AML-193 (cell line): ENCODE results near the gene OR6A2.
"Not testable (repeated sequence)": the region's sequence is repeated elsewhere in the genome, so short reads cannot be mapped to it uniquely, and the experiment has no call there.

Experiments
- DNase-seq, 2 experiments: peaks; one replicate each; lab custom pipeline; 2025; lab: John Stamatoyannopoulos, UW

Gene OR6A2

DNA sequence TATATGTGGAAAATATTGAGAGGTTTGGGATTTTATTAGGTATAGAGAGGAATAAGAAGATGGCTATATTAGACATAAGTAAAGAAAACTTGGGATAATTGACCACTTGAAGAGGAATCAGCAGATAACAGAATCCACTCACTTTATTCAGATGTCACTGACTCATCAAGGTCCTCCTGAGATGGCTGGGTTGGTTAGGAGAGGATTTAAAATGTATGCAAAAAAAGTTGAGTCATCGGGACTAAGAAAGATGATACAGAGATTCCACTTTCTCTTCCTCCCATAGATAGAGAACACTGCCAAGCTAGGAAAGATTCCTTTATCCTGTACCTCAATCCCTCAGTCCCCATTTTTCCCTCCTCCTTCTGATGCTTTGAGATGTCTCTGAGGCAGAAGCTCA lies at the start of gene OR6A2:
TSS of gene OR6A2 (minus strand) at position 288 of the 400 bp plus-strand sequence. CDS start 3,981 bp downstream, outside the sequence.
- DNase-seq = no peak

DNA sequence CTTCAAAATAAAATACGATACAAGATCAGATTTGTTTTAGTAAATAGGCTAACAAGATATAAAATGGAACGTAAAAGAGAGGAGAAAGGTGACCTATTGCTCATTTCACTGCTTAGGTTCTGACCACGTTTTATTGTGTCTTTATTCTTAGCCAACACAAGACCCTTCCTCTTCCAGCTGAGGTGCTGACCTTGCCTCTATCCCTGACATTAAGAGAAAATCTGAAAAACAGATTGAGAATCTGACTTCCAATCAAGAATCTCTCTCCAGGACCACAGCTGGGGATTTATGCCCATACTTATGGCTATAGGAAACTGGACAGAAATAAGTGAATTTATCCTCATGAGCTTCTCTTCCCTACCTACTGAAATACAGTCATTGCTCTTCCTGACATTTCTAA lies 45.9 kb upstream of the OR6A2 start, which contains the start of gene OR10A5:
TSS of gene OR10A5 (plus strand) at position 301 of the 400 bp plus-strand sequence. CDS start at position 301, 0 bp downstream.
- DNase-seq = no peak

DNA sequence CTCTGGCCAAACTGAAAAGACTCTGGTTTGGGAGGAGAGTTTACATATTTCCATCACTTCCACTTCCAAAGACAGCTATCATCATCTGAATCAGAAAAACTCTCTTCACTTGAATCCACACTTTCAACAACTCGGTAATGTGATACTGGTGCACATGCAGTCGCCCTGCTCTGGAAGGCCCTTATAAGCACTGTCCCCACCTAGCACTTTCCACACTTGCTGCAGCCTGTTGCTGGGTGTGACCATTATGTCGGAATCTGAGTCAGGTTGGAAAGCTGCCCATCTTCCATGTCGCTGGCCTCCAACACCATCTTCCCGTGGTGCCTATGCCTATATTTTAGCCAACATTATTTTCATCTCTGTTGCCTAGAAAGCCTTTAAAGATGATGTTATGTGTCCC lies 44.9 kb upstream of the OR6A2 start:
- no peak for DNase-seq

DNA sequence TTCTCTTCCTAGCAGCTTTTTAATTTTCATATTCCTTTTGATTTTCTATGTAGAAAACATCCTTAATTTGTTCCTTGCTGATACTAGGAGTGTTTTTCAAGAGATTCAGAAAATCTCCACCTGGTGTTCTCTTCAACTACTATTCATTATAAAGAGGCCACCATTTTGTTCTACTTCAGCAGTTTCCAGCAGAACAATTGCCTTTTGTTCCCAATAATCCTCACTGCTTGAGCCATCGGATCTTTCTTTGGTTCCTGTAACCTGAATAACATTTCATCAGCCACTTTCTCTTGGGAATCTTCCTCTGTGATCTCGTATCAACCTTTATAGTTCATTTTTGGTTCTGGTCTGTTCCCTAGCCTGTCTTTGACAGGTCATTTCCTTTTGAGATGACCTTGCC lies 44.2 kb upstream of the OR6A2 start:
- DNase-seq = no peak

DNA sequence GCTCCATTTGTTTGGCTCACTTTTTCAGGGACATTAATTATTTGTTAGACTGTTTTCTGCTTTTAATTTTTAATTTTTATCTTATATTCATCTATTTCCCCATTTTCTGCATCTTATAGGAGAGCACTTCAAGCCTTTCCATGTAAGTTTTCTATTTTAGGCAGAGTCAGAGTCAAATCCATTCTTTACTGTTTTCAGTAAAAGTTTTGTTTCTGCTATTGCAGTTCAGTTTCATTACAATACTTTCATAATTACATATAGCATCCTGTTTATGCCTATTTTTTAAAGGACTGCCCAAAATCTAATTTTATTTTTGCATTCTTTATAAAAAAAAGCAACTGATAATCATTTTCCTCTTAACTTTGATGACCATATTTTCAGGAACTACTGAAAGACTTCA lies 42.2 kb upstream of the OR6A2 start:
- no peak for DNase-seq

DNA sequence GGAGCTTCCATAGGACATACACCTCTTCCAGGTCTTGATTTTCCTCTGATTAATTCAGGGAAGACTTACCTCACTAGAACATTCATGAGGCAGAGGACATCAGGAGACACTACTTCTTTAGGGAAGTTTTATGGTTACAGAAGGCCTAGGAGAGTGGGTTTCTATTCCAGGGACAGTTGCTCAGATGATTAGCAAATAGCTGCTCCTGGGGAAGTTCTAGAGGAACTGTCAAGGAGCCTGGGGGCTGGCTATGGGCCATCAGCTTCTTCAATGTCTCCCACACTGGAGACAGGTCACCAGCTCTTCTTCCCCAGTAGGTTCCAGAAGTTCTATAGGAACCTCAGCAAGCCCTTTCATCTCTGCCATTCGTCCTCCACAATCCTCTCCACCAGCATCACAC lies 34.5 kb upstream of the OR6A2 start:
- DNase-seq = no peak

DNA sequence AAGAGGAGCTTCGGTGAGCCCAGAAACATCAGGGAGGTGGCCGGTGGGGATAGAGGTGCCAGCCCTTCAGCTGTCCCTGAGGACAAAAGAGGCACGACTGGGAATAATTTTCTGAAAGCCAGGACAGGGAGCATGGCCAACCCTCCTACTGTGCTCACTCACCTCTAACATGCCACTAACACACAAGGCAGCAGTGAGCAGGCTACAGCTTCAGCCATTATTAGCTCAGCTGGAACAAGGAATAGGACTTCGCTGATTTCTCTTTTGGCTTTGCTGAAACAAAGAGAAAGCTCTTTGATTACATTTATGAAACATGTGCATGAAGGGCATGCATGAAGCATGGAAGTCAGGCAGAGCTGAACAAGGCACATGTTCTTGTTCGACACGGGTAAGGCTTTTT lies 33.9 kb upstream of the OR6A2 start:
- no peak for DNase-seq

DNA sequence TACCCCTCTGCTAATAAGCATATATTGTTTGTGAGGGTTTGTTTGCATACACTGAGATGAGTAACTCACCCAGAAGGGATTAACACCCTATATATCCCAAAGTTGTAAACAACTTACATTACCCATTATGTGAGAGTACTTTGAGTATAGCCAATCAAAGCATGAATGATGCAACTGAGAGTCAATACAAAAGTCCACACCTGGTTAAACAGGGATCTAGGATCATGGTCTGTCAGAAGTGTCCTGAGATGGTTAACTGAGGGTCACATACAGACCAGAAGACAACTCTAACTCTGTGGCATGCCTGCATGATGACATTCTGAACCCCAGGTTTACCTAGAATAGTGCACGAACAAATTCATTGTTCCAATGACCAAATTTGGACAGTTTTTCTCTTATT lies 28.6 kb upstream of the OR6A2 start:
- no peak for DNase-seq

DNA sequence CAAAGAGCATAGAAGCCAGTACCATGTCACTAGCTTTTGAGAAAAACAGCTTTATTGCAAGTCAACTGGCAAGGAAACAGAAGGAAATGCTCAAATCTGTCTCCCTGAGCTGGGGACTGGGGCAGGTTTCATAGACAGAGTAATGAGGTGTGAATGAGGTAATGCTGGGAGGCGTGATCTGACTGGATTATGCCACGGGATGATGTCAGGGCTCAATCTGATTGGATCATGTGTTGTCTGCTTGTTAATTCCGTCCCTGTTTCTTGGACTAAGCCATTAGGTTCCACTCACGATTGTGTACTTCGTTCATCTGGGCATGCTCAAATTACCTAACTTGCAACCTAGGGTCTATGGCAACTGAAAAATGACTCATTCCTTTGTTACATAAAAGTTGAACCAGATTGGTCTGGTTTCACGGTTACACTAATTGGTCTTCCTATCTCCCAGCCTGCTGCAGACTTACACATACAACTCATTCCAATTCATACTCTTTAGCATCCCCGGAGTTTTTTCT lies 25.8 kb upstream of the OR6A2 start:
- DNase-seq = no peak

DNA sequence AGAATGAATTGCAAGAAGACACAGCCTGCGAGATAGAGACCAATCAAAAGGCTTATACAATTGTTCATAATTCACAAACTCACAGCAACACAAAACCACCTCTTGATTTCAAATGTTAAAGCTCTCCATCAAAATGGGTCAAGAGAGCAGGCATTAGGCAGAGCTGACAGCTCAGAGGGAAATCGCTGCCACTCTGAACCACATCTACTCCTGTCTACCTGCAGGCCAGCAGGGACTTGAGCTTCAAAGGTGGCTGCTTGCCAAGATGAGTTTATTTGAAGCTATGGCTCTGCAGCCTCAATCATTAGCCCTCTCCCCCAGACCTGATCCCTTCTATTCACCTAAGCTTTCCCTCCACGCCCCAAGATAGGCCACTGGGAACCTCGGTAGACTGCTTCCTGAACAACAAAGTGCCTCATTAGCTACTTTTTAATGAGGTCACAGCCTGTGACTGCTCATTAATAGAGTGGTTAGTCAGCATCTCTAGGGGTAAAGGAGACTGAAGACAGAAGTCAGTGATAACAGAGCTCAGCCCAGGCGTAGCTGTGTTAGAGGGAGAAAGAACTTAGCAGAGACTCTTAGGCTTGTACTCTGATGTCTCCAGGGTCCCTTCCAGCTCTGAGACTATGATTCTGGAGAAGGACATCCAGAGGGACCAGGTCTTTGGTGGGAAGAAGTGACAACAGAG lies 24.8 kb upstream of the OR6A2 start:
- DNase-seq = no peak

DNA sequence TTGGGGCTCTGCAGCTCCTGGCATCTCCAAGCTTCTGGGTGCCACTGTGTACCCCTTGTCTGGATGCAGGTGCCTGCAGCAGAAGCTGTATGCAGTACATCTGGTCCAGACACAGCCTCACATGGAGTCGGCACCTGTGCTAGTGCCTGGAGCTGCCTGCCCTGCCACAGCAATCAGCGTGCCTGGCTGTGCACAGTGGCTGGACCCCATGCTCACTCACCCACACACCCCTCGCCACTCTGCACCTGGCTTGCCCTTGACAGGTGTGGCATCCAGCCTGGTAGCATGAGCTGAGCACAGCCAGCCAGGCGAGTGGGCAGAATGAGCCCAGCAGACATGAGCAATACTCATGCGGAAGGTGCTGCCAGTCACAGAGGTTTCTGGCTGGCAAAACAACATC lies 19.5 kb upstream of the OR6A2 start:
- DNase-seq = no peak

DNA sequence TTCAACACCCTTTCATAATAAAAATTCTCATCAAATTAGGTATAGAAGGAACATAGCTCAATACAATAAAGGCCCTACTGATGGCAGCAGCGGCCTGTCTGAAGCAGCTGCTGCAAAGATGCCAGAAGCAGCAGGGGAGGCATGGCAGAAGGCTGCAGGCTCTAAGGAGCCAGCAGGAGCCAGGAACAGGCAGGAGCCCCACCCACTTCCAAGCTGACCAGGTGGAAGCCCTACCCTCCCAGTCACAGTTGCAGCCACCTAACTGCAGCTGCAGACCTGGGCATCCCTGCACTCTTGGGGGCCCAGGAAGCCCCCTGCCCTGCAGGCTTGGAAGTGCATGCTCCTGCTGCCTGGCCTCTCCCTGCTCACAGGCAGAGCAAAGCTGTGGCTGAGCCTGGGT lies 18.2 kb upstream of the OR6A2 start:
- DNase-seq = no peak

DNA sequence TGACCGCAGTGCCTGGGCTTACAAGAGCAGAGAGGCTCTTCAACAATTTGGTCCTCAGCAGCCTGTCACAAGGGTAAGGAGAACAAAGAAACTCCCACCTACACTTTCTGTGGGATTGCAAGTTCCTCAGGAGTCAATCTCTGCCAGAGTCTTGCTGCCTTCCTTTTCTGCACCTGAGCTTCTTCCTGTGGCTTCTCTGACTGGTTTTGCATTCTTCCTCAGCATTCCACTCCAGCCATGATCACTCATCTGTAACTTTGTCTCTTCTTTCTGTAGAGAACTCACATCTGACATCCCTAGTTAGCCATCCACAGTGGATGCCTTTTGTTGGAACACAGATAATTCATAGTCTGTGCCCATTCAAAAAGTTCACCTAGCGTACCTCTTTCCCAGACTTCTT lies 14.2 kb upstream of the OR6A2 start:
- DNase-seq = no peak

DNA sequence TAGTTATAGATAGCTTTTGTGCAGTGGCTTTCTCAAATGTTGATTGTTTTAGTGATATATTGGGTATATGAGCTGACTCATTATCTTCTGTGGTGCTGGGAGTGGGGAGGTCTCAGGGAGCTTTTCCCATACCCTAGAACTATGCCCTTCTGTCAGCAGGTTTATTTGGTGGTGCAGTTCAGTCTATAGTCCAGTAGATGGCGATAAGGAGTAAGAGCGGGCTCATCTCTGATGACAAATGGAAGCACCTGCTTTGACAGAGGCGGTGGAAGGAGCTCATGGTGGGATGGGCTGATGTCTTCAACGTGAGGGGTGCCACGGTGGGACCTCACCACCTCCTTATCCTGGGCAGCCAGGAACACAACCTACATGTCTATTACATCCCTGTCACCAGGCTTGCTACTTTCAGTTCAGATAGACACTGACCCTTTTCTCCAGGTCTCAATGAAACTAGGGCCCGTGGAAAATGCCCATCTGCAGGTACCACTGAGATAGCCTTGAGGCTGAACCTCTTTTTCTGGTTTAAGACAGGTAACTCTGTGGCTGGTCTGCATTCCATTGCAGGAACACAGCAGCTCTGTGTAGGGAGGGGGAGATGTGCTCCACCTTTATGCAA lies 13.0 kb upstream of the OR6A2 start:
- DNase-seq = peak; percentile 31 to 32

DNA sequence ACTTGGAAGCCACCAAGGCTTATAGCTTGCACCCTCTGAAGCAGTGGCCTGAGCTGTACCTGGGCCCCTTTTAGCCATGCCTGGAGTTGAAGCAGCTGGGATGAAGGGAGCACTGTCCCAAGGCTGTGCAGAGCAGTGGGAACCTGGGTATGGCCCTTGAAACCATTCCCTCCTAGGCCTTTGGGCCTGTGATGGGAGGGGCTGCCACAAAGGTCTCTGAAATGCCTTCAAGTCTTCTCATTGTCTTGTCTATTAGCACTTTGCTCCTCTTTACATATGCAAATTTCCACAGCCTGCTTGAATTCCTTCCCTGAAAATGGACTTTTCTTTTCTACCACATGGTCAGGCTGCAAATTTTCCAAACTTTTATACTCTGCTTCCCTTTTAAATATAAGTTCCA lies 1.6 kb upstream of the OR6A2 start:
- not testable (repeated sequence) for DNase-seq

DNA sequence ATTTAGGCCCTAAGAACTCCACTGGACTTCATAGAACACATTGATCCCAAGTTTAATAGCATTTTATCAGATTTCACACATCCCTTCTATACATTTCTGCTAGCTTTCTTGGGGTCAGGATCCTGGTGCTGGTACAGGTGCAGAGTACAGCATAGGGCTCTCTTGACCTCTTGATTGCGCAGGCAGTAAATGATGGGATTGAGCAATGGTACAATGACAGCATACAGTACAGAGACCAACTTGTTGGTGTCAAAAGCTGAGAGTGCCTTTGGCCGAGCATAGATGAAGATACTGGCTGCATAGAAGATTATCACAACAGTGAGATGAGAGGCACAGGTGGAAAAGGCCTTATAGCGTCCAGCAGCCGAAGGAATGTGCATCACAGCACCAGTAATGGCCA lies 4.8 kb downstream of the OR6A2 start:
- DNase-seq = no peak

DNA sequence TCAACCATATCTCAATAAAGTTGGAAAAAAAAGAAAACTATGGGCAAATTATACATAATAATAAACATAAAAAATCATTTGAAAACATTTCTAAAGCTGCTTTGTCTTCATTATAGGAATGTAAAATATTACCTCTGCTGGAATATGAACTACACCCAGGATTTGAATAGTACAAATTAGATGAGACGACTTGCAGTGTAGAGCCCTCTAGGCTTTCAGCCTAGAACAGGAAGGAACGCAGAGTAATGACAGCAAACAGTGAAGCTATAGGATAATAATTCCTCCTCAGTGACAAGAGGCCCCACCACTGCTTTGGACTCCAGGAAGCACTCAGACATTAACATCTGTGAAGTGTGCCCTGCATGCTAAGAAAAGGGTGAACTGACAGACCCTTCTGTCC lies 8.9 kb downstream of the OR6A2 start:
- DNase-seq = no peak

DNA sequence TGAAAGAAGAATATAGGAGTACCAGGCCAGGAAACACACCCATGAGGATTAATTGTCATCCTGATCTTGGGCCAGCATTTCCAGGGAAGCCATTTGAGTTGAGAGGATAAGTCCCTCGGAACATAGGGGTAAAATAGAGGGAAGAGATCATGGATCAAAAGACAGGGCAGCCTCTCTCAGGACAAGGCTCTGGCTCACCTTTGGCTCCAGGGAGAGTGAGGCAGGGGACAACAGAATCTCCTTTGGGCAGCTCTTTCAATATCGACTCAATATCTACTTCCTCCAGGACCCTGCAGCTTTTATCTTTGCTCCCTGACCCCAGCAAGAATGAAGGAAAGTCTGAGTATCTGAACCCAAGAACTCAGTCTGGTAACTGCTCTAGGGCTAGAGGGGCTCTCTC lies 16.8 kb downstream of the OR6A2 start, which contains the start of gene OR2AG1:
TSS of gene OR2AG1 (plus strand) at position 301 of the 400 bp plus-strand sequence. CDS start 2,018 bp downstream, outside the sequence.
- no peak for DNase-seq

DNA sequence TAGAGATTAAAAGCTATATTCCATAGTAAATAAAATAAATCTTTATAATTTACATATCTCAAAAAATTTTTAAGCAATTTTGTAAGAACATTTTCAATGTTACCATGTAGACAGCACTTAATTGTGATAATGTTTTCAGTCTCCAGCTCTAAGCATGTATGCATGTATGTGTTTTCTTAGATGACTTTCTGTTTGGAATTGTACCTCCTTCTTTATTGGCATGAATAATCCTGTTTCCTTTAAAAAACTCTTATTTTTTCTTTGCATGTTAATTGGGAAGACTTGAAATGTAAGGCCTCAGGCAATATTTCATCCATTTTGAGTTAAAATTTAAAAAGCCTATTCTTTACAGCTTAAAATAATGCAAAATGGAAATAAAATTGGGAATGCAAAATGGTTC lies 18.7 kb downstream of the OR6A2 start:
- DNase-seq = no peak

DNA sequence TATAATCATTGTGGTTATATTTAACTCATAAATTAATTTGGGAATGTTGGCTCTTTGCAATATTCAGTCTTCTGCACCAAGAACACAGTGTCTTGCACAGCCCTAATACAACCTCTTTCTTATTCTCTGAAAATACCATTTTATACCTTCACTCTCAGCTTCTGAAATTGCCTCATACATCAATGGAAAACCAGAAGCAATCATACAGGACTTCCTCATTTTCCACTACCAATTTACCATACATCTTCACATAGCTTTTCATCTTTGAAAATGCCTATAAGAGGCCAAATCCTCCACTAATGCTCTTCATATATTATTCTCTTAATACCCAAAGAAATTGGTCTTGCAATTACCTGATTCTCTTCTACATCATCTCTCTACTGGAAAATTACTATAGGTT lies 21.0 kb downstream of the OR6A2 start:
- DNase-seq = peak in 1 of 2 experiments; percentile 15

DNA sequence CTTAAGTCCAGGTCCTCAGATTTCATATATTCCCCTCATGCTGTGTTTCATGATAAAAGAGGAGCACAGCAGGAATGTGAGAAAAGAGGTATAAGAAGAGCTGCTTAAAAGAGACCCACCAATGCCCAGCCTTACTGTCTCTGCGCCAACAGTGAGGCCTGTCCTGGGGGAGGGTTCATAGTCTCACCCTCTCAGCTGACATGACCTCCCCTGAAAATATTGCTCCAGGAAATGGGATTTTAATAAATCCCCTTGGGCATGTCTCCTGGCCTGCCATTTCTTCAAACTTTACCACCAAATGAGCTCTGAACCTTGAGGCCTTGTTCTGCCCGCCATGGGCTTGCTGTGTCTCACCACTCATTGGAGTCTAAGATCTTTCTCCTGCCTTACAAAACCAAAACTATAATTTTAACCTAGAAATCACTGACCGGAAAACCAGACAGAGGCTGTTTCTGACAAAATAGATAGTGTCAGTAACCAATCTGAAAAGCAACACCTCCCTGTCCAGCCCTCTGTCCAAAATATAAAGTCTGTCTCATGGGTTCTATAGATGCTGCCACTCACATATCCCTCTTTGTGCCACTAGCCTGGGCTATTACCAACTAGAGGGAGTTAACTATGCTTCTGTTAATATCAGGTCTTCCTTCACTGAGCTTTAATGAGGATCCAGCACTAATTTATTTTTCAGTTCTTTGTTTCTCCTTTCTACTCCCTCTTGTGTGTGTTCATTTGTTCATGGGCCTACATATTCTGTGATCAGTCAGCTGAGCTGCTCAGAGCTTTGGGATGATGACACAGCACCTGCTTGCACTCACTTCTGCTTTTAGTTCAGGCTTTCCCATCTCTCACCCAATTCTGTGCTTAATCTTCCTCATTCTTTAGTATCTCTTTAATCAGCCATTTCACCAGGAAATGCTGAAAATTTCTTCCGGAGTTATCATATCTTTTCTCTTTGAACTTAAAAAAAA lies 27.3 kb downstream of the OR6A2 start, which contains the start of gene OR2AG2:
TSS of gene OR2AG2 (minus strand) at position 51 of the 968 bp plus-strand sequence. CDS start 3,019 bp downstream, outside the sequence.
- peak; percentile 53 to 74 for DNase-seq

DNA sequence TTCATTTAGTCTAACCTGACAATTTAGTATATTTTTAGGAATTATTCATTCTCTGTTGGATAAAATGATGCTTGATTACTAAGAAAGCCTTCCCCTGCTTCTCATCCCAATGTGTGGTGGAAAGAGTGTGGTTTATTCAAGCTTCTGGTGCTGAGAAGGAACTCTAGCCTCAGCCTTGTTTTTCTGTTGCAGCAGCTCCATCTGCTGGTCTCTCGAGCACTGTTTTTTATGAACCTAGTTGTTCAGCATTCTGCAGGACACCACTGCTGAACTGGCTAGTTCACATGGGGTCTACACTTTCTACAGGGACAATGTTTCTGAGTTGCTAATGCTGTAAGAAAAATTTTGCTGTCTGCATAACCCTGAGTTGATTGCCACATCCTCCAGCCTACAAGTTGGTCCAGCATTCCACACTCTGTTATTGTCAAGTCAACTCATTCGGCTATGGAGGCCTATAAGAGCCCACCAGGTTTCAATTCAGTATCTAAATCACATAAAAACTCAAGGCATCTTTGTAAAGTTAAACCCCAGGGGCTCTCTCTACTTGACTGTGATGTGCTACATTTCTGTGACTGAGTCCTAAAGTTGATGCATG lies 42.0 kb downstream of the OR6A2 start:
- DNase-seq = peak; percentile 34 to 36
